Mesodermal cell (in vitro differentiated cells): Measurements from ENCODE around the gene SOX5.

Experiments
- H3K27ac ChIP-seq: 2 replicates; pipeline ENCODE4 v1.7.0; 2013; ENCODE audit warnings: mild to moderate bottlenecking, low read depth, low read length, moderate library complexity; ENCODE audit not compliant: severe bottlenecking
- H3K36me3 ChIP-seq: 2 replicates; pipeline ENCODE4 v1.7.1; 2013; ENCODE audit warnings: mild to moderate bottlenecking, low read length, moderate library complexity; ENCODE audit not compliant: control insufficient read depth, insufficient read depth
- H3K4me1 ChIP-seq: one replicate; pipeline ENCODE4 v1.7.1; 2013; ENCODE audit warnings: mild to moderate bottlenecking, low read length; ENCODE audit not compliant: insufficient read depth, control insufficient read depth, poor library complexity, severe bottlenecking
- H3K4me3 ChIP-seq: 2 replicates; pipeline ENCODE4 v1.7.0; 2013; ENCODE audit warnings: low read length, control low read depth, mild to moderate bottlenecking; ENCODE audit not compliant: insufficient read depth, poor library complexity, severe bottlenecking; ENCODE audit errors: extremely low read depth
- H3K9me3 ChIP-seq: 2 replicates; pipeline ENCODE4 v1.7.1; 2013; ENCODE audit warnings: mild to moderate bottlenecking, low read length, moderate library complexity; ENCODE audit not compliant: control insufficient read depth
- WGBS, 2 experiments: methylation state at CpG; one replicate each; pipeline ENCODE4 v1.1.5; 2013; ENCODE audit warnings: missing lambda C conversion rate in 2 of 2; ENCODE audit not compliant: insufficient coverage in 2 of 2; 5-methylcytosine and 5-hydroxymethylcytosine counted together

SOX5 gene

DNA sequence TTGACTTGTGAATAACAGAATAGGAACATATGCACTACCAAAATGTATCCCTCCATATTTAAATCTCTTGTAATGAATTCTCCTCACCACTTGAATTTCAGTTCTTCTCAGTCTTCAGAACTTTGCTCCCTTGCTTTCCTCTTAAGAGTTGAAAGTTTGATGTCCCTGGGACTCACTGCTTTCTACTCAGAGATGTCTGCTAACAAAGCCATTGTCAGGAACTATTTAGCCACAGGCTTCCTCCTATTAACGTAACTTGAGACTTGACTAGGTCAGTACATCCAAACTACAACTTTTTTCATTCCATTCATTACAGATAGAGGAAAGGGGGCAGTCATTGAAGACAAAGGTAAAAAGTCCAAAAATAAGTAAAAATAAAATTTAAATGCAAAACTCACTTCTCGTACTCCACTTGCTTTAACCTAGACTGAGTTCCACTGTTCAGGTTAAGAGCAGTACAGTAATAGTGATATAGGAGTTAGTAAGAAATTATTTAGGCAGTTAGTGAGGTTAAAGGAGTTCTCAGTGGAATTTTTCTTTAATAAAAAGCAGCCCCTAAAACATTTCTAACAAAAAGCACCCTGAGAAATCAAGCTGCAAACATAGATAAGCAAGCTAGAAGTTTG, 364.2 kb downstream of the SOX5 start:
- H3K9me3 ChIP-seq, result no peaks in the 10 kb centered on the region
- H3K27ac ChIP-seq, result no peak overlapping the region
- H3K36me3 ChIP-seq, result no peaks in the 10 kb centered on the region
- no peak overlapping the region for H3K4me3 ChIP-seq
- WGBS, 2 experiments, result no CpG with 5 or more reads among the region's 2 CpGs
- H3K4me1 ChIP-seq, result no peaks in the 10 kb centered on the region

DNA sequence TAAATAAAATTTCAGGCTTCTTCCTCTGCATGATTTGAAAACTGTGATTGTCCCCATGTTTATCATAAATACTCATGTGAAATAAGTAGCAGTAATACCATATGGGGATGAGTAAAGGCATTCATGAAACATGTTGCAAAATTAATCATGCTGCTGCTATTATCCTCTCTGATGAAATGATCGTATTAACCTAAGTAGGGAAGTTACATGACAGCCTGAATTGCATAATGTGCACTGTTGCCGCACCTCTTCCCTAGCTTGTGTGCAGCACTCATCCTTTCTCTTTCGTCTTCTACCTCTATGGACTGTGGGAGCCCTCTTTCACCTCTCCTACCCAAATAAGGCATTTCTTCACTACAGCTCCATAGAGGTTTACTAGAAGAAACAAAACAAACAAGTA, 367.6 kb downstream of the SOX5 start:
- no peaks in the 10 kb centered on the region for H3K36me3 ChIP-seq
- H3K4me1 ChIP-seq, result no peaks in the 10 kb centered on the region
- WGBS, 2 experiments, result 89 to 92% methylated on average over 2 of the region's 3 CpGs

DNA sequence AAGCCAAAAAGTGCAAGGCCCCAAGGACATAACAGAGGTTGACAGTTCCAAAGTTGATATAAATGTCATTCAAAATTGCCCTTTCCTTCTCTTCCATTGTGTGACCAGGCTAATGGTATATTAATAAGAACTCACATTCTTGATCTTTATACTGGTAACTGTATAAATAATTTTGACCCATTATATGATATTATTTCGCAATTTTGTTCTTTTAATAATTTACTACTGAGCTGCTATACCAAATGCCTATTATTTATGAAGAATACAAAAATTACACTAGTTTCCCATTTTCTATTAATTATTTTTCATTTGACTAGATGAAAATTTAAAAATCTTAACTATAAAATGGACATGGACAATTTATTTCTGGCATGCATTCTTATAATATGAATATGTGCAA, 370.2 kb downstream of the SOX5 start:
- Histone ChIP-seq H3K4me1 (no peaks in the 10 kb centered on the region), H3K9me3 (no peaks in the 10 kb centered on the region), H3K4me3 (no peak overlapping the region), H3K36me3 (peaks cover 5% of the 10 kb centered on the region), H3K27ac (no peak overlapping the region)
- WGBS, 2 experiments, result no CpG with 5 or more reads among the region's 1 CpG

More for the DNA sequence above, 367.6 kb downstream of the SOX5 start:
- H3K4me3 ChIP-seq, result no peak overlapping the region
- H3K27ac ChIP-seq, result no peak overlapping the region
- no peaks in the 10 kb centered on the region for H3K9me3 ChIP-seq

DNA sequence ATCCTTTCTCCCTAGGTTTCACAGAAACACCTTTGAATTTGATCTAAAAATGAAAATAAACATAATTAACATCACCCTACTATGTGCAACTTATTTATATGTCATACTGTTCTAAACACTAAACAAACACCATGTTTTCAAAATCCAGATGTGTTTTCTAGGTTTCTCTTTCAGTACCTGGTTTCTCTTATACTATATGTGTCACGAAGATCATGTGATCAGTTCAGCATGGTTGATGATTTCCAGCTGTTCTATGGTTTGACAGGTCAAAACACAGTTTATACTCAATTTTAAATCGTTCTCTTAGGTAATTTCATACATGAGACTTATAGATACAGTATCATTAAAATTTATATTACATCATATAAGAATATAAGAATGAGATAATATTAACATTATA, 373.1 kb downstream of the SOX5 start:
- no peaks in the 10 kb centered on the region for H3K9me3 ChIP-seq
- no peak overlapping the region for H3K4me3 ChIP-seq
- H3K36me3 ChIP-seq, result peaks cover 5% of the 10 kb centered on the region
- whole genome bisulfite sequencing, 2 experiments, result 100% methylated on average over 1 of the region's 2 CpGs; no CpG with 5 or more reads in 1 of the 2 experiments
- H3K4me1 ChIP-seq, result no peaks in the 10 kb centered on the region
- H3K27ac ChIP-seq, result no peak overlapping the region

DNA sequence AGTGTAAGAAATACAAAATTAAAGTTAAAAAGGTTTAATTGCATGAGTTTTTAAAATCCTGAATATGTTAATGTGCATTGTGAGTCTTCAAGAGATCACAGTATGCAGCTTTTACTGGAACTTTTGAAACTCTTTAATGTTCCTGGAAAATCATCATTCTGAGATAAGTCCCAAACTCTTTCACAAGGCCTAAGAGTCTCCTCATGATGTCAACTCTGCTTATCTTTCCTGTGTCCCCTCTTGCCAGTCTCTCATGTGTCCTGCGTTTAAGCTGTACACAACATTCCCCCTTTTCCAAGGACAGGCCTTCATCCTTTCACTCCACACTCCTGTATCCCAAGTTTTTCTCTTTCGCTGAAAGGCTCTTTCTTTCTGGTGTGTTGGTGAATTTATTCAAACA, 380.1 kb downstream of the SOX5 start:
- no peaks in the 10 kb centered on the region for H3K4me1 ChIP-seq
- no peaks in the 10 kb centered on the region for H3K9me3 ChIP-seq
- no peak overlapping the region for H3K4me3 ChIP-seq
- H3K36me3 ChIP-seq, result peaks cover 2% of the 10 kb centered on the region
- H3K27ac ChIP-seq, result no peak overlapping the region
- 100% methylated on average over 1 of the region's 2 CpGs; no CpG with 5 or more reads in 1 of the 2 experiments for WGBS, 2 experiments

DNA sequence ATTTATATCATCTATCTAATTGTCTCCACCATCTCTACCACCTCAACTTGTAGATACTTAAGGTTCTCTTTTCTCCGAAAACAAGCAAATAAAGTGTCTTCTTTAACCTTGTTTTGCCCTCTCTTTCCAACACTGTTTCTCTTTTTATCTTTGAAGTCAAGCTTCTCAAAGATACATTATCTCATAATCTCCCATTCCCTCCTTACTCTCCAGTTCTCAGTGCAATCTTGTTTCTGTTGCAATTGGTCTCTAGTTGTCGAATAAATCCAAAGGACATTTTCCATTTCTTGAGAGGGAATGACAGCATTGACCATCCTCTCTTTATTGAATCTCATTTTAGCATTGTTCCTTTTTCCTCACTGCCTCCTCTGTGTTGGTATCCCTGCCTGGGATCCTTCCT, 383.3 kb downstream of the SOX5 start:
- Histone ChIP-seq H3K36me3 (peaks cover 9% of the 10 kb centered on the region), H3K4me1 (no peaks in the 10 kb centered on the region), H3K27ac (no peak overlapping the region), H3K9me3 (no peaks in the 10 kb centered on the region), H3K4me3 (no peak overlapping the region)
- 47 to 50% methylated on average over 2 of the region's 2 CpGs for WGBS, 2 experiments

DNA sequence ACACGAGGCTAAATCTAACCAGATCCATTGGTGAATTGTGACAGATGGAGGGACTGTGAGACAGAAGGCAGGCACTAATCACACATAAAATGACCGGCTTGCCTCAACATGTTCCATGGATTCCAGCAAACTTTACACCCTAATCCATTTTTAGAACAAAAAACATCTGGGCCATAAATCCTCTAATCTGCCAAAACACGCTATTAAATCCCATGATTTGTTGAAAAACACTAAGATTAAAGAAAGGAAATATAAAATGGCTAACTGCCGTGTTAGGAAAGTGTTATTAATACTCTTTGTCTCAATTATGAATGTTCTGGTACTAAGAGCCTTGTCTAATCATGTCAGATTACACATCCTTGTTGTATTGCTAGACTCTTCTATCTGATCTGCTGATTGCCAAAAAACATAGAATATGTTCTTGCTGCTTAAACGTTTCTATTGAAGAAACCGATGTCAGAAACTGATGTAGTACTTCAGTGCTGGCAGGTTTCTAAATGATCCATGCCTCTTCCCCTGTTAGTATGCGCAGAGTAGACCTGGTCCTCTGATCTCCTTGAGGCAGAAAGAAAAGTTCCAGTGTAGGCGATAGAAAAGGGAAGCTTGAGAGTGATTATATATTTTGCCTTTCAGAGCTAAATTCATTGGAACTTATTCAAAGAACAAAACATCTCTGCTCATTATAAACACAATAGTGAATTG, 384.9 kb downstream of the SOX5 start:
- no peaks in the 10 kb centered on the region for H3K4me1 ChIP-seq
- no peaks in the 10 kb centered on the region for H3K9me3 ChIP-seq
- 66 to 84% methylated on average over 3 to 4 of the region's 8 CpGs for WGBS, 2 experiments
- H3K4me3 ChIP-seq, result no peak overlapping the region
- H3K27ac ChIP-seq, result no peak overlapping the region
- H3K36me3 ChIP-seq, result peaks cover 10% of the 10 kb centered on the region

DNA sequence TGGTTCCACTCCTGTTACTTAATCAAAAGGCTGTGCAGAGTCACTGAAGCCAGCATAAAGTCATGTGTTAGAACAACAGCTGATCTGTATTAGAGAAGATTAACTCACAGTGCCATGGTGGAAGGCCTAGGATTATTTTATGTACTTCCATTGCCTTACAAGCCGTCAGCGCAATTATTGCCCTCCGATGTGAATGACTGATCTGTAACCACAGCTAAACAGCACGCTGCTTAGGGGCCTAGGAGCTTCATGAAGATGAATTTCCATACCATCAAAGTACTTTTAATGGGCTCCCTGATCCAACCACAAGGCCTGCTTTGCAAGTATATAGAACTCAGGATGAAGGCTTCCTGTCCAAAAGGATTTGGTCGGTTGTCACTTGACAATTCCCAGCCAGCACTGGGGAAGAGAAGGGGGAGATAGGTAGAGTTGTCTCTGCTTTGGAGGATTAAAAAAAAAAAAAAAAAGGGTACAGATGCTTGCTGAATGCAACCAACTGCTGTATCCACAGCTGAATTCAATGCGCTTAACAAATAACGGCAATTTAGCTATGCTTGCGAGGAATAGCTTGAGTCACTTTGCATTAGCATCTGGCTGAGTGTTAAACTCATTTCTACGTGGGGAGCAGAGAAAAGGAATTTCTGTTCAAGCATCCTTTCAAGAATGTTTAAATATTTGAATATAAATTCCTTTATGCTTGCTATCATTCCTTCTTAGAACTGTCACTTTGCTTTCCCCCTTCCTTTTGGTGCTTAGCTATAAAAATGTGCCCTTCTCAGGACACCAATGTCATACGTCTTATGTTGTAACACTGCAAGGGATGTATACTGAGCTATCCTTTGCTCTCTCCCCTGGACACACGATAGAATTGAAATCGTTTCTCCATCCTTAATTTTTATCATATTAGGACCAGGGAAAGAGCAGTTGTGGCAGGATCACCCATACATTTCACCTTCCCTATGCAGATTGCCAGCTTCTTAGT, 387.8 kb downstream of the SOX5 start:
- Histone ChIP-seq H3K4me1 (no peaks in the 10 kb centered on the region), H3K4me3 (no peak overlapping the region), H3K36me3 (peaks cover 13% of the 10 kb centered on the region), H3K9me3 (no peaks in the 10 kb centered on the region), H3K27ac (no peak overlapping the region)
- WGBS, 2 experiments, result 86 to 87% methylated on average over 9 to 11 of the region's 12 CpGs

DNA sequence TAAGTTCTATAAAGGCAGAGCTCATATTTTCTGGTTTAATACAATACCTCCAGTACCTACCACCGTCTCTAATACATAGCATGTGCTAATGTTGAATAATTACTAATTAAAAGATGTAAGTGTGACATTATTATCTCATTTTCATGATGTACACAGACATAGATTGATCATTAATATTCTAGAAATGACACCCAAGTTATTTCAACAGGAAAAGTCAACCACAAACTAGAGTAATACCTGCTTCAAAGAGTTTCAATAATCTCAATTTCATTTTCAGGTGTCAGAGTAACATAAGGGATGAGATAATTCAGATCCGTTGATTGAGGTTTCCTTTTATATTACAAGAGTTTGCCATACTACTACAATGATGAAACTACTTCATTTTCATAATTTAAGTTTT, 388.9 kb downstream of the SOX5 start:
- no CpG with 5 or more reads among the region's 2 CpGs for WGBS, 2 experiments
- H3K9me3 ChIP-seq, result no peaks in the 10 kb centered on the region
- no peaks in the 10 kb centered on the region for H3K4me1 ChIP-seq
- no peak overlapping the region for H3K4me3 ChIP-seq
- H3K36me3 ChIP-seq, result peaks cover 13% of the 10 kb centered on the region
- no peak overlapping the region for H3K27ac ChIP-seq

DNA sequence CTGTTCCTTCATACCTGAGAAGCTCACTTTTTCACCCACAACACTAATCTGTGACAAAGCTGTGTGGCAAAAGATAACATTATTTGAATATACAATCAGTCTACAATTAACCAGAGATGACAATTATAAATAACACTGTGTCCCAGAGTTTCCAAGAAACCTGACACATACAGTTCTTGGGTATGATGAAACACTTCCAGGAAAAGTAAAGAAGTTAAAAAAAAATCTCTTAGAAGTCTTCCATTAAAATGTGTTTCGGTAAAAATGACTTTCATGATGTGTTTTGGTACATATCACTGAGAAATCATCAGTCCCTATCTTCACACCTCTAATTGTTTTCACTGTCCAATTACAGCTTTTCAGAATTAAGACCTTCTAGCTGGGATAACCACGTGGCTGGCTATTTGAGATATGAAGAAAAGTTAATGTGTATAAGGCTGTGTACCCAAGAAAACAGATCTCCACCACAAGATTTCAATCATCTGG, 390.2 kb downstream of the SOX5 start:
- Histone ChIP-seq H3K27ac (no peak overlapping the region), H3K4me3 (no peak overlapping the region), H3K9me3 (no peaks in the 10 kb centered on the region), H3K36me3 (peaks cover 13% of the 10 kb centered on the region), H3K4me1 (no peaks in the 10 kb centered on the region)
- no CpG with 5 or more reads among the region's 2 CpGs for WGBS, 2 experiments
